Activated T-cell treated with anti-CD3 and anti-CD28 coated beads, Interleukin-2, amount 50 U/mL, for 24 hours (primary cell): ENCODE measurements around the gene TFAP2E.

ENCODE experiments used
- DNase-seq: peaks from one replicate; pipeline ENCODE4 v3.0.0-alpha.2; 2020
- H3K27ac Mint-ChIP-seq: 2 replicates; pipeline ENCODE4 v1.8.0; 2020; ENCODE audit warnings: mild to moderate bottlenecking, mixed read lengths
- H3K27me3 Mint-ChIP-seq: 2 replicates; pipeline ENCODE4 v1.8.0; 2020; ENCODE audit warnings: mixed read lengths
- H3K36me3 Mint-ChIP-seq: 2 replicates; pipeline ENCODE4 v1.8.0; 2020; ENCODE audit warnings: low read depth, mixed read lengths
- H3K4me1 Mint-ChIP-seq: 2 replicates; pipeline ENCODE4 v1.8.0; 2020; ENCODE audit warnings: low read depth, mixed read lengths
- H3K4me3 Mint-ChIP-seq: 2 replicates; pipeline ENCODE4 v1.8.0; 2020; ENCODE audit warnings: mild to moderate bottlenecking, moderate library complexity, mixed read lengths
- H3K9me3 Mint-ChIP-seq: 2 replicates; pipeline ENCODE4 v1.8.0; 2020; ENCODE audit warnings: mixed read lengths

The TFAP2E gene

DNA sequence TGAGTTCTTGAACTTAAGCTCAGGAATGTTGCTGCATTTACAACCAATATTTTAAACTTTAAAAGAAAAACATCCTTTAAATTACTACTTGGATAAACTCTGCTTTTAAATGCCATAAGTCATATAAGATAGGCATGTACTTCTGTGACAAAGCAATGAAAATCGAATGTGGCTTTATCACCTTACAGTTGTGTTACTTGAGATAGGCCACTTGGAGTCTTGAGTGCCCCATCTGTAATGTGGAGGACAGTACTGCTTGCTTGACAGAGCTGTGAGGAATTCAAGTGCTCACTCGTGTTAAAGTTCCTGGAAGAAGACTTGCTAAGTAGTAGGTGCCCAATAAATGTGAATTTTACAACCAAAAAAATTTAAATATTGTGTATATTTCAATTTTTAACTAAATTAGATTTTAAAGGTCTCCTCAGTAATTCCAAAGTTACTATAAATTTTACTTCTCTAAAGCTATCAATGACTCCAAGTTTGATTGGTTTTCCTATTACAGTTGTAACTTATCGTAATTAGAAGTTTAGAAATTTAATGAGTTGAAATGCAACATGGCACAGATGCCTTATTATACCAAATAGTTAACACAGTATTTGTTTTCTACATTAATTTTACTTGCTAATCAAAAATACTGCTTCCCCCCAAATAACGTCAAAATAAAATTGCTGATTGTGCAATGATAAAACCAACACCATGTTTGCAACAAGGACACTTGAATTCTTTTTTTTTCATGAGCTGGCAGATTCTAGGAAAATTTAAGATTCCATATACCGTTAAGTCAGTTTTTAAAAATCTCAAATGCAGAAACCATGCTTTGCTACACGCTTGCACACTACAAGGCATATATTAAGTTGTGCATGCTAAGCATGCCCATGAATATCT, 46.4 kb downstream of the TFAP2E start:
- DNase-seq: no peak
- H3K27me3 Mint-ChIP-seq: no peaks in the 10 kb centered on the region
- H3K4me3 Mint-ChIP-seq: no peak overlapping the region
- peaks cover 24% of the 10 kb centered on the region for H3K4me1 Mint-ChIP-seq
- H3K27ac Mint-ChIP-seq: no peak overlapping the region
- H3K36me3 Mint-ChIP-seq: peaks cover 82% of the 10 kb centered on the region
- no peaks in the 10 kb centered on the region for H3K9me3 Mint-ChIP-seq

DNA sequence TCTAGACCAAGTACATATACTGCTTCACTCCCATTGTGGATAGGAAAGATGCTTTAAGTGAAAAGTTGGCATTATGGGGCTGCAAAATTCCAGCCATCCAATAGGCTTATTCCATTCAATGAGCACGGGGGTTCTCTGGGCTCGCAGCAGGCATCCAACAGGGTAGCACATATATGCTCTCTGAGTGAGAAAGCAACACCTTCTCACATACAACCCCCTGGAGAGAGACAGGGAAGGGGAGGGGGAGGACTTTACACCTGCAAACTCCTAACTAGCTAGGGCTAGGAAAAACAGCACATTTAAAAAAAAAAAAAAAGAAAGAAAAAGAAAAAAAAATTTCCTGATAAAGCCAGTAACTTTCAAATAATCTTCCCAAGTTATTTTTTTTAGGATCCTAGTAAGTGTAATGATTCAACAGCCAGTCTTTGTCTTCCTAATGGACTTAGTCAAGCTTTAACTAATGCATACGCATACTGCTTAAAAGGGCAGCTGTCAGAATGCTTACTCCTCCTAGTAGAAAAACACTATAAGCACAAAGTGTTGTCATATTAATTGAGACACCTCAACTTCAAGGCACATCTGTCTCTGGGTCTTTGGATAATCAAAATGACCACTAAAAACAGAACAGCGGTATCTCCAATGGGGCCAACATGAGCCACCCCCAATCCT, 49.5 kb downstream of the TFAP2E start:
- Mint-ChIP-seq H3K4me3 (no peak overlapping the region), H3K27ac (no peak overlapping the region), H3K36me3 (peaks cover 81% of the 10 kb centered on the region), H3K27me3 (no peaks in the 10 kb centered on the region), H3K4me1 (peaks cover 17% of the 10 kb centered on the region), H3K9me3 (no peaks in the 10 kb centered on the region)
- DNase-seq: no peak

- no peak overlapping the region for H3K27ac Mint-ChIP-seq
- peaks cover 22% of the 10 kb centered on the region for H3K4me1 Mint-ChIP-seq
- DNase-seq: no peak
- no peaks in the 10 kb centered on the region for H3K9me3 Mint-ChIP-seq
- H3K36me3 Mint-ChIP-seq: peaks cover 80% of the 10 kb centered on the region
- no peak overlapping the region for H3K4me3 Mint-ChIP-seq
- H3K27me3 Mint-ChIP-seq: no peaks in the 10 kb centered on the region
These were observed 50.7 kb downstream of the TFAP2E start for GRCh38 chr1:35623832-35624231.

DNA sequence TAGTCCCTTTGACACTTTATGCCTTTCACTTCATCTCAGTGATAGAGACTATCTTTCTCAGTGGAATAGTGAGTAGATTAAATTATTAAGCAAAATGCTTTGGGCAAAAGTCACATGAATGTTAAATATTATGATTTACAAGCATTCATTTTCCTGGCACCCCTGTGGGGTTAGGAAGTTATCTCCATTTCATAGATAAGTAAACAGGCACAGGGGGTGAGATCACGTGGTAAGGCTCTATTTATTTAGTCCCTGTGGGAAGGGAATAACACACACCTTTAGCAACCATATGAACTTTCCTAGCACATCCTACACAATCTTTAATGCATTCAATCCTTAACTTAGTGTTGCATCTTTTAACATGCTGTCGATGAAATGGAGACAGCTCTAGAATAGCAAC, 55.9 kb downstream of the TFAP2E start:
- Mint-ChIP-seq H3K36me3 (peaks cover 86% of the 10 kb centered on the region), H3K27me3 (no peaks in the 10 kb centered on the region), H3K27ac (no peak overlapping the region), H3K4me3 (no peak overlapping the region), H3K4me1 (peaks cover 25% of the 10 kb centered on the region), H3K9me3 (no peaks in the 10 kb centered on the region)
- no peak for DNase-seq

DNA sequence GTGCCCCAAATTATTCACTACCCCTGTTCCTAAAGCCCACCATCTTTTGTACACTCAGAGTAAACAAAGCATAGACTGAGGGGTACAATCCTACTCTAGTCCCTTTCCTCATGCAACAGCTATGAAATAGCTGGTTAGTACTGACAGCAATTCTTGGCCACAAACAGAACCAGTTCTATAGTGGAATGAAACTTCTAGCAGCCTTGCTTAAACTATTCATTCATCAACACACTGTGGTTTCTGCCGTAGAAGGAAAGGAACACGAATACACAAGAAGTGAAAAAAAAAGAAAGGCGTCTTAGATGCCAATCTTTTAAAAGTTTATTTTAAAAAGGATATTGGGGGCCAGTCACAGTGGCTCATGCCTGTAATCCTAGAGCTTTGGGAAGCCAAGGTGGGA, 58.3 kb downstream of the TFAP2E start:
- no peak for DNase-seq
- H3K27ac Mint-ChIP-seq: no peak overlapping the region
- H3K36me3 Mint-ChIP-seq: peaks cover 88% of the 10 kb centered on the region
- no peaks in the 10 kb centered on the region for H3K9me3 Mint-ChIP-seq
- H3K4me1 Mint-ChIP-seq: peaks cover 29% of the 10 kb centered on the region
- H3K27me3 Mint-ChIP-seq: no peaks in the 10 kb centered on the region
- H3K4me3 Mint-ChIP-seq: no peak overlapping the region

GRCh38 chr1:35633547-35633946, 60.4 kb downstream of the TFAP2E start:
- Mint-ChIP-seq H3K27me3 (no peaks in the 10 kb centered on the region), H3K36me3 (peaks cover 84% of the 10 kb centered on the region), H3K4me3 (no peak overlapping the region), H3K9me3 (no peaks in the 10 kb centered on the region), H3K4me1 (peaks cover 33% of the 10 kb centered on the region), H3K27ac (no peak overlapping the region)
- DNase-seq: no peak

GRCh38 chr1:35637401-35637809, 64.3 kb downstream of the TFAP2E start:
- H3K27me3 Mint-ChIP-seq: no peaks in the 10 kb centered on the region
- H3K4me3 Mint-ChIP-seq: peak overlapping the region; percentile 76
- peak overlapping the region; percentile 94 for H3K27ac Mint-ChIP-seq
- H3K4me1 Mint-ChIP-seq: peaks cover 41% of the 10 kb centered on the region
- no peaks in the 10 kb centered on the region for H3K9me3 Mint-ChIP-seq
- H3K36me3 Mint-ChIP-seq: peaks cover 75% of the 10 kb centered on the region
- DNase-seq: no peak

DNA sequence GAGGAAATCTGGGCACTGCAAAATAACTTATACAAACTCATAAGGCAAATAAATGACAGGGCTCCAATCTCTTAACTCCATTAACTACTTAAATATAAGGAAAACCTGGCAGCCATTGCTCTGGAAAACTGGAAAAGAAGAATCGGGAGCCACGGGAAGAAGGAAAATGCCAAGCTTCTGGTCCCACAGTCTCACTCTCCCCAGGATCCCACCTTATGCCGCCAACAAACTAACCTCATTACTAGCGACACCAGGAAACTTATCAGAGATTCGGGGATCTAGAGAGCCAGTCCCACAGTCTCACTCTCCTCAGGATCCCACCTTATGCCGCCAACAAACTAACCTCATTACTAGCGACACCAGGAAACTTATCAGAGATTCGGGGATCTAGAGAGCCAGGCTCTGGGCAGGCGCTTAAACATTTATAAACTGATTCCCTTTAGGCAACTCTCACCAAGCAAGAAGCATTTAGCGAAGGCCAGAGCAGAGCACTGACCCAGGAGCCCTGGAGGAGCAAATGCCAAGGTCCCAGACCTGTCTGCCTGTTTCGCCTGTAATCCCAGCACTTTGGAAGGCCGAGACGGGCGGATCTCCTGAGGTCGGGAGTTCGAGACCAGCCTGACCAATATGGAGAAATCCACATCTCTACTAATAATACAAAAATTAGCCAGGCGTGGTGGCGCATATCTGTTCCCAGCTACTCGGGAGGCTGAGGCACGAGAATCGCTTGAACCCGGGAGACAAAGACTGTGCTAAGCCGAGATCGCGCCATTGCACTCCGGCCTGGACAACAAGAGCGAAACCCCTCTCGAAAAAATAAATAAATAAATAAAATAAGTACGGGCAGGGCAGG, 67.5 kb downstream of the TFAP2E start:
- DNase-seq: no peak
- no peaks in the 10 kb centered on the region for H3K9me3 Mint-ChIP-seq
- H3K4me3 Mint-ChIP-seq: peak overlapping the region; percentile 100
- peaks cover 48% of the 10 kb centered on the region for H3K36me3 Mint-ChIP-seq
- H3K27ac Mint-ChIP-seq: peak overlapping the region; percentile 100
- peaks cover 11% of the 10 kb centered on the region for H3K27me3 Mint-ChIP-seq
- peaks cover 36% of the 10 kb centered on the region for H3K4me1 Mint-ChIP-seq

- H3K9me3 Mint-ChIP-seq: no peaks in the 10 kb centered on the region
- peak within 1 kb of the TSS; percentile 100 for H3K4me3 Mint-ChIP-seq
- peak; percentile 98 for DNase-seq
- H3K27me3 Mint-ChIP-seq: peaks cover 19% of the 10 kb centered on the region
- peaks cover 34% of the 10 kb centered on the region for H3K4me1 Mint-ChIP-seq
- peak within 1 kb of the TSS; percentile 100 for H3K27ac Mint-ChIP-seq
- H3K36me3 Mint-ChIP-seq: peaks cover 42% of the 10 kb centered on the region
These were observed 68.2 kb downstream of the TFAP2E start, which contains the start of gene PSMB2 for GRCh38 chr1:35641233-35641866. Gene PSMB2 (minus strand): TSS chr1:35641526. CDS start chr1:35641432, 94 bp downstream.

DNA sequence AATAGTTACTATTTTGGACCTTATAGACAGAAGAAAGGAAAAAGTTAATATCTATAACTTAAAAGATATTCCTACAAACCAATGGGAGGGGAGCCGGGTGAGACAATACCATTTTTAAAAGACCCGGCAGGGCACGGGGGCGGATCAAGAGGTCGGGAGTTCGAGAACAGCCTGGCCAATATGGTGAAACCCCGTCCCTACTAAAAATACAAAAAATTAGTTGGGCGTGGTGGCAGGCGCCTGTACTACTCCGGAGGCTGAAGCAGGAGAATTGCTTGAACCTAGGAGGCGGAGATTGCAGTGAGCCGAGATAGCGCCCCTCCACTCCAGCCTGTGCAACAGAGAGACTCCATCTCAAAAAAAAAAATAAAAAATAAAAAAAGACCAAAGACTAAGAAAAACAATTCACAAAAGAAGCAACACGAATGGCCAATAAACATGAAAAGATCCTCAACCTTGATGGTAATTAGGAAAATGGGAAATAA, 69.4 kb downstream of the TFAP2E start:
- no peaks in the 10 kb centered on the region for H3K9me3 Mint-ChIP-seq
- DNase-seq: peak; percentile 36
- peaks cover 34% of the 10 kb centered on the region for H3K36me3 Mint-ChIP-seq
- peaks cover 29% of the 10 kb centered on the region for H3K4me1 Mint-ChIP-seq
- peaks cover 20% of the 10 kb centered on the region for H3K27me3 Mint-ChIP-seq
- H3K4me3 Mint-ChIP-seq: peak overlapping the region; percentile 100
- H3K27ac Mint-ChIP-seq: peak overlapping the region; percentile 100

- no peaks in the 10 kb centered on the region for H3K9me3 Mint-ChIP-seq
- H3K36me3 Mint-ChIP-seq: peaks cover 23% of the 10 kb centered on the region
- no peak overlapping the region for H3K27ac Mint-ChIP-seq
- H3K27me3 Mint-ChIP-seq: peaks cover 20% of the 10 kb centered on the region
- no peak overlapping the region for H3K4me3 Mint-ChIP-seq
- DNase-seq: no peak
- peaks cover 17% of the 10 kb centered on the region for H3K4me1 Mint-ChIP-seq
These were observed 71.1 kb downstream of the TFAP2E start for GRCh38 chr1:35644204-35644603.
